K562 (cell line): ENCODE data around the gene GPSM3. TPM values are rescaled to one million over a fixed set of nuclear protein-coding genes. Genes with fewer than 3 reads are reported as not detected.

Experiments used
- ARID1B ChIP-seq: fragments of 450-650 bp; IDR thresholded peaks from 2 replicates; pipeline ENCODE4 v1.6.1; 2016; ENCODE audit warnings: antibody characterized with exemption, mild to moderate bottlenecking, inconsistent platforms
- CTBP1 ChIP-seq: fragments of 450-650 bp; IDR thresholded peaks from 2 replicates; pipeline ENCODE4 v1.6.1; 2016; ENCODE audit warnings: borderline replicate concordance
- DLX4 ChIP-seq: fragments of 250-450 bp; sonication (Bioruptor Pico); IDR thresholded peaks from 2 replicates; pipeline ENCODE4 v1.6.1; 2021; ENCODE audit warnings: mild to moderate bottlenecking
- DMBX1 ChIP-seq: fragments of 250-450 bp; sonication (Bioruptor Pico); IDR thresholded peaks from 2 replicates; pipeline ENCODE4 v1.8.0; 2022; ENCODE audit warnings: inconsistent platforms, mild to moderate bottlenecking, moderate library complexity, borderline replicate concordance
- DPF2 ChIP-seq: fragments of 450-650 bp; IDR thresholded peaks from 2 replicates; pipeline ENCODE4 v1.6.1; 2016
- HNRNPL ChIP-seq: fragments of 200-400 bp; formaldehyde crosslinking; IDR thresholded peaks from 2 replicates; pipeline ENCODE4 v1.6.1; 2017; ENCODE audit warnings: low read depth, mild to moderate bottlenecking, low read length
- KDM5B ChIP-seq: fragments of 200-600 bp; sonication (generic); IDR thresholded peaks from 2 replicates; pipeline ENCODE4 v1.6.1; 2012; ENCODE audit warnings: low read depth, mild to moderate bottlenecking, moderate library complexity, low read length, control low read depth, inconsistent platforms; ENCODE audit not compliant: insufficient replicate concordance
- RBBP5 ChIP-seq: fragments of 200-600 bp; sonication (generic); IDR thresholded peaks from 2 replicates; pipeline ENCODE4 v1.6.1; 2012; ENCODE audit warnings: borderline replicate concordance, mild to moderate bottlenecking, low read length, control low read depth, inconsistent platforms; ENCODE audit not compliant: insufficient read depth, poor library complexity, severe bottlenecking
- SUPT5H ChIP-seq: fragments of 450-650 bp; IDR thresholded peaks from 2 replicates; pipeline ENCODE4 v1.6.1; 2016
- ZFP36 ChIP-seq: fragments of 150-350 bp; IDR thresholded peaks from 2 replicates; pipeline ENCODE4 v1.6.1; 2018; ENCODE audit warnings: low read length, low read depth; ENCODE audit not compliant: partially characterized antibody
- polyA plus RNA-seq, 8 experiments: library from polyadenylated mRNA; depleted of rRNA in 4 of 8; stranded (reverse) in 5 of 8; unstranded in 3 of 8; fragments of >200 nt; fragmentation: Nextera tagmentation in 2 of 8; fragmentation: Illumina TruSeq in 1 of 8; extraction: Ambion mirVana in 2 of 8; extraction: Trizol in 1 of 8; gene quantifications; 2 replicates each; pipeline versions ENCODE4 v1.2.1 to v1.2.3, GENCODE V29; 2011 to 2014; ENCODE audit warnings: inconsistent platforms in 1 of 8, missing spikeins in 1 of 8
- total RNA-seq, 7 experiments: library from RNA; depleted of rRNA in 6 of 7; stranded (reverse); fragments of >200 nt in 6 of 7; fragmentation: Illumina TruSeq in 2 of 7; extraction: Trizol in 2 of 7; gene quantifications; 2 replicates each; pipeline versions ENCODE4 v1.2.1 to v1.2.3, GENCODE V29; 2011 to 2021; ENCODE audit warnings: low replicate concordance in 1 of 7
- TF ChIP-seq, protein P1 (sequence below), 2 experiments: fragments of 450-650 bp; formaldehyde crosslinking in 1 of 2; IDR thresholded peaks; 2 replicates each; pipeline versions ENCODE4 v1.4.0 to v1.6.1; 2014 to 2020; ENCODE audit warnings: mild to moderate bottlenecking in 2 of 2, borderline replicate concordance in 1 of 2, low read depth in 1 of 2
- TF ChIP-seq, protein P2 (sequence below): fragments of 450-650 bp; IDR thresholded peaks from 2 replicates; pipeline ENCODE4 v1.6.1; 2017; ENCODE audit warnings: antibody characterized with exemption, mild to moderate bottlenecking

Gene GPSM3
- total and polyA plus RNA-seq, 9 of the 15 experiments (the other 6 are each of a cell fraction or from before 2014, with no cell fraction given): 5.3 to 42.6 (median 24.4) TPM

GRCh38 chr6:32181915-32182529 lies 10.4 kb downstream of the GPSM3 start (continued):
- TF ChIP-seq, protein P1, sequence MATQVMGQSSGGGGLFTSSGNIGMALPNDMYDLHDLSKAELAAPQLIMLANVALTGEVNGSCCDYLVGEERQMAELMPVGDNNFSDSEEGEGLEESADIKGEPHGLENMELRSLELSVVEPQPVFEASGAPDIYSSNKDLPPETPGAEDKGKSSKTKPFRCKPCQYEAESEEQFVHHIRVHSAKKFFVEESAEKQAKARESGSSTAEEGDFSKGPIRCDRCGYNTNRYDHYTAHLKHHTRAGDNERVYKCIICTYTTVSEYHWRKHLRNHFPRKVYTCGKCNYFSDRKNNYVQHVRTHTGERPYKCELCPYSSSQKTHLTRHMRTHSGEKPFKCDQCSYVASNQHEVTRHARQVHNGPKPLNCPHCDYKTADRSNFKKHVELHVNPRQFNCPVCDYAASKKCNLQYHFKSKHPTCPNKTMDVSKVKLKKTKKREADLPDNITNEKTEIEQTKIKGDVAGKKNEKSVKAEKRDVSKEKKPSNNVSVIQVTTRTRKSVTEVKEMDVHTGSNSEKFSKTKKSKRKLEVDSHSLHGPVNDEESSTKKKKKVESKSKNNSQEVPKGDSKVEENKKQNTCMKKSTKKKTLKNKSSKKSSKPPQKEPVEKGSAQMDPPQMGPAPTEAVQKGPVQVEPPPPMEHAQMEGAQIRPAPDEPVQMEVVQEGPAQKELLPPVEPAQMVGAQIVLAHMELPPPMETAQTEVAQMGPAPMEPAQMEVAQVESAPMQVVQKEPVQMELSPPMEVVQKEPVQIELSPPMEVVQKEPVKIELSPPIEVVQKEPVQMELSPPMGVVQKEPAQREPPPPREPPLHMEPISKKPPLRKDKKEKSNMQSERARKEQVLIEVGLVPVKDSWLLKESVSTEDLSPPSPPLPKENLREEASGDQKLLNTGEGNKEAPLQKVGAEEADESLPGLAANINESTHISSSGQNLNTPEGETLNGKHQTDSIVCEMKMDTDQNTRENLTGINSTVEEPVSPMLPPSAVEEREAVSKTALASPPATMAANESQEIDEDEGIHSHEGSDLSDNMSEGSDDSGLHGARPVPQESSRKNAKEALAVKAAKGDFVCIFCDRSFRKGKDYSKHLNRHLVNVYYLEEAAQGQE (IDR thresholded peaks at IDR 0.05; ENCODE audit: borderline replicate concordance): peak; percentile 37; the same call in 1 of the 2 replicates
- TF ChIP-seq, protein P1 (CRISPR knock-in tag; IDR thresholded peaks at IDR 0.05; ENCODE audit: low read depth): no peak
- TF ChIP-seq CTBP1 (0 out of 2 replicates have a peak, but pooled peaks have one; percentile 26), DLX4 (CRISPR knock-in tag) (no peak), HNRNPL (no peak), ZFP36 (peak; percentile 6), RBBP5 (peak; percentile 33), ARID1B (0 out of 2 replicates have a peak, but pooled peaks have one; percentile 24), SUPT5H (peak; percentile 4; the same call in 1 of the 2 replicates), DMBX1 (CRISPR knock-in tag) (0 out of 2 replicates have a peak, but pooled peaks have one; percentile 34), DPF2 (0 out of 2 replicates have a peak, but pooled peaks have one; percentile 18), KDM5B (peak; percentile 48)
- TF ChIP-seq, protein P2, sequence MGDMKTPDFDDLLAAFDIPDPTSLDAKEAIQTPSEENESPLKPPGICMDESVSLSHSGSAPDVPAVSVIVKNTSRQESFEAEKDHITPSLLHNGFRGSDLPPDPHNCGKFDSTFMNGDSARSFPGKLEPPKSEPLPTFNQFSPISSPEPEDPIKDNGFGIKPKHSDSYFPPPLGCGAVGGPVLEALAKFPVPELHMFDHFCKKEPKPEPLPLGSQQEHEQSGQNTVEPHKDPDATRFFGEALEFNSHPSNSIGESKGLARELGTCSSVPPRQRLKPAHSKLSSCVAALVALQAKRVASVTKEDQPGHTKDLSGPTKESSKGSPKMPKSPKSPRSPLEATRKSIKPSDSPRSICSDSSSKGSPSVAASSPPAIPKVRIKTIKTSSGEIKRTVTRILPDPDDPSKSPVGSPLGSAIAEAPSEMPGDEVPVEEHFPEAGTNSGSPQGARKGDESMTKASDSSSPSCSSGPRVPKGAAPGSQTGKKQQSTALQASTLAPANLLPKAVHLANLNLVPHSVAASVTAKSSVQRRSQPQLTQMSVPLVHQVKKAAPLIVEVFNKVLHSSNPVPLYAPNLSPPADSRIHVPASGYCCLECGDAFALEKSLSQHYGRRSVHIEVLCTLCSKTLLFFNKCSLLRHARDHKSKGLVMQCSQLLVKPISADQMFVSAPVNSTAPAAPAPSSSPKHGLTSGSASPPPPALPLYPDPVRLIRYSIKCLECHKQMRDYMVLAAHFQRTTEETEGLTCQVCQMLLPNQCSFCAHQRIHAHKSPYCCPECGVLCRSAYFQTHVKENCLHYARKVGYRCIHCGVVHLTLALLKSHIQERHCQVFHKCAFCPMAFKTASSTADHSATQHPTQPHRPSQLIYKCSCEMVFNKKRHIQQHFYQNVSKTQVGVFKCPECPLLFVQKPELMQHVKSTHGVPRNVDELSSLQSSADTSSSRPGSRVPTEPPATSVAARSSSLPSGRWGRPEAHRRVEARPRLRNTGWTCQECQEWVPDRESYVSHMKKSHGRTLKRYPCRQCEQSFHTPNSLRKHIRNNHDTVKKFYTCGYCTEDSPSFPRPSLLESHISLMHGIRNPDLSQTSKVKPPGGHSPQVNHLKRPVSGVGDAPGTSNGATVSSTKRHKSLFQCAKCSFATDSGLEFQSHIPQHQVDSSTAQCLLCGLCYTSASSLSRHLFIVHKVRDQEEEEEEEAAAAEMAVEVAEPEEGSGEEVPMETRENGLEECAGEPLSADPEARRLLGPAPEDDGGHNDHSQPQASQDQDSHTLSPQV: 0 out of 2 replicates have a peak, but pooled peaks have one; percentile 18
